ENCODE data around the gene SMARCA2.

SMARCA2 gene

DNA sequence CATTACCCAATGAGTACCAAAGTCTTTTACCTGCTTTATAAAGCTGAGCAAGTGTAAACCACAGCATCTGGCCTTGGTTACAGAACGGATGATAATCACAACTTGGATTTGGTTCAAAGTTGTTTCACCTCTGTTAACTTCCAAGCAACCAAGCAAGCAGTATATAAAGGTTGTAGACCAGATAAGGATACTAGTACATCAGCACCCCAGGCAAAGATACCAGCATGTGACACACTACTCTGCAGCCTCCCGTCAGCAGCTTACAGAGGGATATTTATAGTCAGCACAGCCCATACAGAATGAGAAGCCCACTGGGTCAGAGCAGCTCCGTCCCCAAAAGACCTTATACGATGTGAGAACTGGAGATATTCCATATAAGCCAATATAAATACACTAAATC, 193.3 kb downstream of the SMARCA2 start:
- TF ChIP-seq EZH2 (optimal IDR thresholded peaks at IDR 0.05; ENCODE audit: low read depth, low read length) (no peak), EZH2phosphoT487 (IDR thresholded peaks at IDR 0.05; ENCODE audit: low read length) (no peak)
- TF ChIP-seq, protein P1, sequence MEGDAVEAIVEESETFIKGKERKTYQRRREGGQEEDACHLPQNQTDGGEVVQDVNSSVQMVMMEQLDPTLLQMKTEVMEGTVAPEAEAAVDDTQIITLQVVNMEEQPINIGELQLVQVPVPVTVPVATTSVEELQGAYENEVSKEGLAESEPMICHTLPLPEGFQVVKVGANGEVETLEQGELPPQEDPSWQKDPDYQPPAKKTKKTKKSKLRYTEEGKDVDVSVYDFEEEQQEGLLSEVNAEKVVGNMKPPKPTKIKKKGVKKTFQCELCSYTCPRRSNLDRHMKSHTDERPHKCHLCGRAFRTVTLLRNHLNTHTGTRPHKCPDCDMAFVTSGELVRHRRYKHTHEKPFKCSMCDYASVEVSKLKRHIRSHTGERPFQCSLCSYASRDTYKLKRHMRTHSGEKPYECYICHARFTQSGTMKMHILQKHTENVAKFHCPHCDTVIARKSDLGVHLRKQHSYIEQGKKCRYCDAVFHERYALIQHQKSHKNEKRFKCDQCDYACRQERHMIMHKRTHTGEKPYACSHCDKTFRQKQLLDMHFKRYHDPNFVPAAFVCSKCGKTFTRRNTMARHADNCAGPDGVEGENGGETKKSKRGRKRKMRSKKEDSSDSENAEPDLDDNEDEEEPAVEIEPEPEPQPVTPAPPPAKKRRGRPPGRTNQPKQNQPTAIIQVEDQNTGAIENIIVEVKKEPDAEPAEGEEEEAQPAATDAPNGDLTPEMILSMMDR (IDR thresholded peaks at IDR 0.05; ENCODE audit: low read length): no peak
- Histone ChIP-seq H3K4me3 (ENCODE audit: low read length) (no peak overlapping the region), H3K27me3 (replicated peaks; ENCODE audit: insufficient read depth, low read length) (no peaks in the 10 kb centered on the region), H3K4me1 (ENCODE audit: low read length) (no peaks in the 10 kb centered on the region), H3F3A (ENCODE audit: insufficient read depth, low read length) (no peaks in the 10 kb centered on the region), H4K20me1 (ENCODE audit: insufficient read depth, low read length) (no peaks in the 10 kb centered on the region), H3K79me2 (ENCODE audit: low read length) (no peaks in the 10 kb centered on the region), H3K4me2 (ENCODE audit: low read depth, low read length) (no peak overlapping the region), H2AFZ (ENCODE audit: low read length) (no peak overlapping the region), H3K9me2 (replicated peaks; ENCODE audit: insufficient read depth, low read length) (no peaks in the 10 kb centered on the region), H3K9me3 (replicated peaks; ENCODE audit: insufficient read depth, low read length) (no peaks in the 10 kb centered on the region), H3K9ac (ENCODE audit: low read length) (no peak overlapping the region), H3K36me3 (replicated peaks; ENCODE audit: insufficient read depth, low read length) (no peaks in the 10 kb centered on the region), H3K27ac (ENCODE audit: low read length) (no peak overlapping the region)
- DNase-seq: no peak

DNA sequence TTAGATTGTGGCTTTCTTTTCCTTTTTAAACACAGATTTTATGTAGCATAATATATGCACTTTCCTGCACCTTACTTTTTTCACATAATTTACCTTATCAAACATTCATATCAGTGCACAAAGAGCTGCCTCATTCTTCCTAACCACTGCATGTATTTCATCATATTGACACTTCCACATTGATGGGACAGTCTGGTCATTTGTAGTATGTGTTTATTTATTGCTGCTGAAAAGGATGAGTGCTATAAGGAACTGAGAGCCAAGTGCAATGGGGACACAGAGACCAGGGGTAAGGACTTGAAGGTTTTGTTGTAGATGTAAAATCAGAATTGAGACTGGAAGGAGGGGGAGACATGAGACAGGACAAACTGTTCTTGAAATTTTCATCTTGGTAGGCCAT, 193.8 kb downstream of the SMARCA2 start:
- Histone ChIP-seq H3K4me2 (ENCODE audit: low read depth, low read length) (no peak overlapping the region), H3K4me1 (ENCODE audit: low read length) (no peaks in the 10 kb centered on the region), H3K36me3 (replicated peaks; ENCODE audit: insufficient read depth, low read length) (no peaks in the 10 kb centered on the region), H2AFZ (ENCODE audit: low read length) (no peak overlapping the region), H3K9me3 (replicated peaks; ENCODE audit: insufficient read depth, low read length) (no peaks in the 10 kb centered on the region), H3K27ac (ENCODE audit: low read length) (no peak overlapping the region), H3K4me3 (ENCODE audit: low read length) (no peak overlapping the region), H4K20me1 (ENCODE audit: insufficient read depth, low read length) (no peaks in the 10 kb centered on the region), H3K9me2 (replicated peaks; ENCODE audit: insufficient read depth, low read length) (no peaks in the 10 kb centered on the region), H3F3A (ENCODE audit: insufficient read depth, low read length) (no peaks in the 10 kb centered on the region), H3K79me2 (ENCODE audit: low read length) (no peaks in the 10 kb centered on the region), H3K27me3 (replicated peaks; ENCODE audit: insufficient read depth, low read length) (no peaks in the 10 kb centered on the region), H3K9ac (ENCODE audit: low read length) (no peak overlapping the region)
- DNase-seq: no peak
- TF ChIP-seq, protein P1 (IDR thresholded peaks at IDR 0.05; ENCODE audit: low read length): no peak
- no peak for TF ChIP-seq EZH2phosphoT487 (IDR thresholded peaks at IDR 0.05; ENCODE audit: low read length)
- TF ChIP-seq EZH2 (optimal IDR thresholded peaks at IDR 0.05; ENCODE audit: low read depth, low read length): no peak

GRCh38 chr9:2209400-2209799, 194.3 kb downstream of the SMARCA2 start:
- no peaks in the 10 kb centered on the region for H3K79me2 ChIP-seq (ENCODE audit: low read length)
- no peak for DNase-seq
- no peak for TF ChIP-seq EZH2 (optimal IDR thresholded peaks at IDR 0.05; ENCODE audit: low read depth, low read length)
- TF ChIP-seq, protein P1 (IDR thresholded peaks at IDR 0.05; ENCODE audit: low read length): no peak
- no peak for TF ChIP-seq EZH2phosphoT487 (IDR thresholded peaks at IDR 0.05; ENCODE audit: low read length)
- H4K20me1 ChIP-seq (ENCODE audit: insufficient read depth, low read length): no peaks in the 10 kb centered on the region
- no peaks in the 10 kb centered on the region for H3K4me1 ChIP-seq (ENCODE audit: low read length)
- H3K27ac ChIP-seq (ENCODE audit: low read length): no peak overlapping the region
- no peak overlapping the region for H3K4me3 ChIP-seq (ENCODE audit: low read length)
- H3K4me2 ChIP-seq (ENCODE audit: low read depth, low read length): no peak overlapping the region
- no peak overlapping the region for H2AFZ ChIP-seq (ENCODE audit: low read length)
- no peaks in the 10 kb centered on the region for H3K9me2 ChIP-seq (replicated peaks; ENCODE audit: insufficient read depth, low read length)
- H3K9me3 ChIP-seq (replicated peaks; ENCODE audit: insufficient read depth, low read length): no peaks in the 10 kb centered on the region
- H3K27me3 ChIP-seq (replicated peaks; ENCODE audit: insufficient read depth, low read length): no peaks in the 10 kb centered on the region
- H3K9ac ChIP-seq (ENCODE audit: low read length): no peak overlapping the region
- H3K36me3 ChIP-seq (replicated peaks; ENCODE audit: insufficient read depth, low read length): no peaks in the 10 kb centered on the region
- H3F3A ChIP-seq (ENCODE audit: insufficient read depth, low read length): no peaks in the 10 kb centered on the region

Measured in MM.1S (cell line).